K562 (cell line): Measurements from ENCODE around the gene ZNF501. TPM values are rescaled to one million over a fixed set of nuclear protein-coding genes. Genes with fewer than 3 reads are reported as not detected.
A peak's percentile ranks its signal among the peaks of the same experiment; 100 is the strongest.

ENCODE experiments used
- ARNT ChIP-seq, 2 experiments: fragments of 450-650 bp; IDR thresholded peaks; 2 replicates each; pipeline ENCODE4 v1.6.1; 2016; ENCODE audit warnings: mild to moderate bottlenecking in 1 of 2
- BRCA1 ChIP-seq, 2 experiments: fragments of 450-650 bp in 1 of 2; sonication (generic) in 1 of 2; formaldehyde crosslinking in 1 of 2; IDR thresholded peaks; 2 replicates each; pipeline versions ENCODE4 v1.5.0 to v1.6.1; 2017 to 2020; ENCODE audit warnings: mild to moderate bottlenecking in 1 of 2, missing genetic modification reagents in 1 of 2
- CHD4 ChIP-seq: fragments of 200-600 bp; sonication (generic); IDR thresholded peaks from 3 replicates; pipeline ENCODE4 v1.6.1; 2012; ENCODE audit warnings: low read depth, mild to moderate bottlenecking, mixed read lengths, low read length, inconsistent platforms; ENCODE audit not compliant: insufficient read depth, insufficient replicate concordance, poor library complexity, severe bottlenecking
- CXXC5 ChIP-seq: fragments of 250-450 bp; sonication (Bioruptor Pico); IDR thresholded peaks from 2 replicates; pipeline ENCODE4 v1.8.0; 2022; ENCODE audit warnings: inconsistent platforms, mild to moderate bottlenecking, moderate library complexity
- EZH2 ChIP-seq: IDR thresholded peaks from 2 replicates; pipeline ENCODE4 v1.6.1; 2012; ENCODE audit warnings: low read depth, mild to moderate bottlenecking, inconsistent platforms, low read length, borderline replicate concordance
- FOXM1 ChIP-seq, 2 experiments: fragments of 450-650 bp in 1 of 2; sonication (generic) in 1 of 2; formaldehyde crosslinking in 1 of 2; IDR thresholded peaks; 2 replicates each; pipeline versions ENCODE4 v1.6.1 to v1.9.0; 2017 to 2022; ENCODE audit warnings: low read depth in 2 of 2, mild to moderate bottlenecking in 2 of 2, missing genetic modification reagents in 1 of 2, moderate library complexity in 1 of 2
- MTA1 ChIP-seq: fragments of 450-650 bp; IDR thresholded peaks from 2 replicates; pipeline ENCODE4 v1.6.1; 2017; ENCODE audit warnings: borderline replicate concordance
- POLR2H ChIP-seq: IDR thresholded peaks from 2 replicates; pipeline ENCODE4 v1.6.1; 2016; ENCODE audit warnings: missing genetic modification characterization, low read depth, mild to moderate bottlenecking, control low read depth, missing compliant biosample characterization, moderate library complexity
- POU5F1 ChIP-seq: fragments of 150-350 bp; IDR thresholded peaks from 2 replicates; pipeline ENCODE4 v1.6.1; 2014; ENCODE audit warnings: borderline replicate concordance, low read length, low read depth, mild to moderate bottlenecking; ENCODE audit not compliant: partially characterized antibody
- SIN3A ChIP-seq, 2 experiments: fragments of 150-350 bp in 1 of 2; IDR thresholded peaks; 2 replicates each; pipeline ENCODE4 v1.6.1; 2011 to 2016; ENCODE audit warnings: borderline replicate concordance in 2 of 2, low read depth in 2 of 2, low read length in 2 of 2, mild to moderate bottlenecking in 2 of 2, moderate library complexity in 2 of 2; ENCODE audit not compliant: control insufficient read depth in 1 of 2
- ZC3H11A ChIP-seq: IDR thresholded peaks from 2 replicates; pipeline ENCODE4 v1.6.1; 2012; ENCODE audit warnings: low read depth, low read length, improper control_type of control experiment
- ZNF165 ChIP-seq: fragments of 250-450 bp; sonication (Bioruptor Pico); IDR thresholded peaks from 2 replicates; pipeline ENCODE4 v1.4.0; 2020; ENCODE audit warnings: borderline replicate concordance
- ZNF280B ChIP-seq: fragments of 250-450 bp; sonication (Bioruptor Pico); IDR thresholded peaks from 2 replicates; pipeline ENCODE4 v1.5.1; 2021; ENCODE audit warnings: mild to moderate bottlenecking
- ZNF766 ChIP-seq: fragments of 200-800 bp; sonication (Bioruptor generic); conservative IDR thresholded peaks from 2 replicates; pipeline ENCODE4 v1.6.1; 2016; ENCODE audit warnings: missing genetic modification characterization, missing compliant biosample characterization
- polyA plus RNA-seq, 8 experiments: library from polyadenylated mRNA; depleted of rRNA in 4 of 8; stranded (reverse) in 5 of 8; unstranded in 3 of 8; fragments of >200 nt; fragmentation: Nextera tagmentation in 2 of 8; fragmentation: Illumina TruSeq in 1 of 8; extraction: Ambion mirVana in 2 of 8; extraction: Trizol in 1 of 8; gene quantifications; 2 replicates each; pipeline versions ENCODE4 v1.2.1 to v1.2.3, GENCODE V29; 2011 to 2014; ENCODE audit warnings: inconsistent platforms in 1 of 8, missing spikeins in 1 of 8
- total RNA-seq, 7 experiments: library from RNA; depleted of rRNA in 6 of 7; stranded (reverse); fragments of >200 nt in 6 of 7; fragmentation: Illumina TruSeq in 2 of 7; extraction: Trizol in 2 of 7; gene quantifications; 2 replicates each; pipeline versions ENCODE4 v1.2.1 to v1.2.3, GENCODE V29; 2011 to 2021; ENCODE audit warnings: low replicate concordance in 1 of 7
- TF ChIP-seq, protein P1 (sequence below): IDR thresholded peaks from 3 replicates; pipeline ENCODE4 v1.6.1; 2011; ENCODE audit warnings: borderline replicate concordance, mild to moderate bottlenecking, moderate library complexity; ENCODE audit not compliant: insufficient read length; ENCODE audit errors: extremely low read depth
- TF ChIP-seq, protein P2 (sequence below): sonication (generic); formaldehyde crosslinking; IDR thresholded peaks from 2 replicates; pipeline ENCODE4 v1.8.0; 2023; ENCODE audit warnings: mild to moderate bottlenecking, missing genetic modification reagents

The ZNF501 gene
- total and polyA plus RNA-seq, 9 of the 15 experiments (the other 6 are each of a cell fraction or from before 2014, with no cell fraction given) = 1.2 to 6.5 (median 3.7) TPM

DNA sequence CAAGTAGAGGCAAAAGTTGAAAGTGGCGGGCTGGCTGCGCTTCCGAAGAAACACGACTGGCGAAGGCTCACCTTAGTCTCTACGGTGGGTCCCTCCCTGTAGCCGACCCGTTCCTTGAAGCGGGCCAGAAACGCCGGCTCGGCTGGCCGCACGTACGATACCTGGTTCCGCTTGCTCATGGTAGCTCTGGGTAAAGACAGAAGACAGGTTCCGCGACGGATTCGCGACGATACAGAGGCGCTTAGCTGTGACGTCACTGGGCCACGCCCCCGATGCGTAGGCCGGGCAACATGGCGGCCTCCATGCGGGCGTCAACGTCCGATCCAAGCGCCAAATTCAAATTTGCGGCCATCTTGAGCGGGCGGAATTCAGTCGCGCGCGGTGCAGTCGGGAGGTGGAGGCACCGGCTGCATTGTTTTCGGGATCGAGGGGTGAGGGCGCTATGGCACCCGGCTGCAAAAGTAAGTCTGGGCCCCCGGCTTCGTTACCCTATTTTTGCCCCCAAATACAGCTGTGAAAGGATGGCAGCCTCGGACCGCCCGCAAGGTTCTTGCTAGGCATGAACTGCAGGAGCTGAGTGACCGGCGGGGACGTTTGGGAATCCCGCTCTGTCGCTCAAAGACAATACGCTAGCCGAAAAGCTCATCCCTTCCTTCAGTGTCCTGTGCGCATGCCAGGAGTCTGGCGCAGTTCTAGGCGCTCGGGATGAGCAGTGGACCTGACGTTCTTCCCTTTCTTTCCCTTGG, 32.2 kb downstream of the ZNF501 start, which contains the start of the genes KIAA1143 and KIF15 (continued):
- TF ChIP-seq MTA1 (peak; percentile 99), CHD4 (no peak), ZC3H11A (peak; percentile 71; the same call in 1 of the 2 replicates), ZNF766 (CRISPR knock-in tag) (peak; percentile 65; the same call in 1 of the 2 replicates), FOXM1 (IDR thresholded peaks at IDR 0.05; ENCODE audit: low read depth) (peak; percentile 97), FOXM1 (CRISPR knock-in tag; IDR thresholded peaks at IDR 0.05; ENCODE audit: low read depth) (peak; percentile 97; the same call in 1 of the 2 replicates), BRCA1 (IDR thresholded peaks at IDR 0.05) (no peak), BRCA1 (CRISPR knock-in tag; IDR thresholded peaks at IDR 0.05) (no peak), ZNF165 (CRISPR knock-in tag) (0 out of 2 replicates have a peak, but pooled peaks have one; percentile 29), ZNF280B (CRISPR knock-in tag) (no peak), POLR2H (tag) (peak; percentile 93), POU5F1 (no peak), ARNT (IDR thresholded peaks at IDR 0.05) (peak in 1 of 2 experiments; percentile 19; a peak in 1 of 4 replicates), EZH2 (no peak; the same call in 1 of the 2 replicates), SIN3A (IDR thresholded peaks at IDR 0.05; ENCODE audit: borderline replicate concordance in 2 of 2, control insufficient read depth in 1 of 2, low read depth in 2 of 2, low read length in 2 of 2) (peak; percentile 88 to 97; a peak in 3 of 4 replicates), CXXC5 (peak; percentile 100)
- TF ChIP-seq, protein P1, sequence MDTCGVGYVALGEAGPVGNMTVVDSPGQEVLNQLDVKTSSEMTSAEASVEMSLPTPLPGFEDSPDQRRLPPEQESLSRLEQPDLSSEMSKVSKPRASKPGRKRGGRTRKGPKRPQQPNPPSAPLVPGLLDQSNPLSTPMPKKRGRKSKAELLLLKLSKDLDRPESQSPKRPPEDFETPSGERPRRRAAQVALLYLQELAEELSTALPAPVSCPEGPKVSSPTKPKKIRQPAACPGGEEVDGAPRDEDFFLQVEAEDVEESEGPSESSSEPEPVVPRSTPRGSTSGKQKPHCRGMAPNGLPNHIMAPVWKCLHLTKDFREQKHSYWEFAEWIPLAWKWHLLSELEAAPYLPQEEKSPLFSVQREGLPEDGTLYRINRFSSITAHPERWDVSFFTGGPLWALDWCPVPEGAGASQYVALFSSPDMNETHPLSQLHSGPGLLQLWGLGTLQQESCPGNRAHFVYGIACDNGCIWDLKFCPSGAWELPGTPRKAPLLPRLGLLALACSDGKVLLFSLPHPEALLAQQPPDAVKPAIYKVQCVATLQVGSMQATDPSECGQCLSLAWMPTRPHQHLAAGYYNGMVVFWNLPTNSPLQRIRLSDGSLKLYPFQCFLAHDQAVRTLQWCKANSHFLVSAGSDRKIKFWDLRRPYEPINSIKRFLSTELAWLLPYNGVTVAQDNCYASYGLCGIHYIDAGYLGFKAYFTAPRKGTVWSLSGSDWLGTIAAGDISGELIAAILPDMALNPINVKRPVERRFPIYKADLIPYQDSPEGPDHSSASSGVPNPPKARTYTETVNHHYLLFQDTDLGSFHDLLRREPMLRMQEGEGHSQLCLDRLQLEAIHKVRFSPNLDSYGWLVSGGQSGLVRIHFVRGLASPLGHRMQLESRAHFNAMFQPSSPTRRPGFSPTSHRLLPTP = no peak
- TF ChIP-seq, protein P2, sequence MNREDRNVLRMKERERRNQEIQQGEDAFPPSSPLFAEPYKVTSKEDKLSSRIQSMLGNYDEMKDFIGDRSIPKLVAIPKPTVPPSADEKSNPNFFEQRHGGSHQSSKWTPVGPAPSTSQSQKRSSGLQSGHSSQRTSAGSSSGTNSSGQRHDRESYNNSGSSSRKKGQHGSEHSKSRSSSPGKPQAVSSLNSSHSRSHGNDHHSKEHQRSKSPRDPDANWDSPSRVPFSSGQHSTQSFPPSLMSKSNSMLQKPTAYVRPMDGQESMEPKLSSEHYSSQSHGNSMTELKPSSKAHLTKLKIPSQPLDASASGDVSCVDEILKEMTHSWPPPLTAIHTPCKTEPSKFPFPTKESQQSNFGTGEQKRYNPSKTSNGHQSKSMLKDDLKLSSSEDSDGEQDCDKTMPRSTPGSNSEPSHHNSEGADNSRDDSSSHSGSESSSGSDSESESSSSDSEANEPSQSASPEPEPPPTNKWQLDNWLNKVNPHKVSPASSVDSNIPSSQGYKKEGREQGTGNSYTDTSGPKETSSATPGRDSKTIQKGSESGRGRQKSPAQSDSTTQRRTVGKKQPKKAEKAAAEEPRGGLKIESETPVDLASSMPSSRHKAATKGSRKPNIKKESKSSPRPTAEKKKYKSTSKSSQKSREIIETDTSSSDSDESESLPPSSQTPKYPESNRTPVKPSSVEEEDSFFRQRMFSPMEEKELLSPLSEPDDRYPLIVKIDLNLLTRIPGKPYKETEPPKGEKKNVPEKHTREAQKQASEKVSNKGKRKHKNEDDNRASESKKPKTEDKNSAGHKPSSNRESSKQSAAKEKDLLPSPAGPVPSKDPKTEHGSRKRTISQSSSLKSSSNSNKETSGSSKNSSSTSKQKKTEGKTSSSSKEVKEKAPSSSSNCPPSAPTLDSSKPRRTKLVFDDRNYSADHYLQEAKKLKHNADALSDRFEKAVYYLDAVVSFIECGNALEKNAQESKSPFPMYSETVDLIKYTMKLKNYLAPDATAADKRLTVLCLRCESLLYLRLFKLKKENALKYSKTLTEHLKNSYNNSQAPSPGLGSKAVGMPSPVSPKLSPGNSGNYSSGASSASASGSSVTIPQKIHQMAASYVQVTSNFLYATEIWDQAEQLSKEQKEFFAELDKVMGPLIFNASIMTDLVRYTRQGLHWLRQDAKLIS = peak; percentile 91
